DLD1 (cell line): ENCODE results near the gene KISS1.

Experiments used
- in situ Hi-C: cut with HindIII; loops from 2 replicates; pipeline ENCODE4 v1.10.0; 2017; ENCODE audit warnings: low sequenced_read_pairs

Gene KISS1

GRCh38 chr1:204194080-204194479, 2.2 kb downstream of the KISS1 start:
- in situ Hi-C loops, result no loop called here

- in situ Hi-C loops, result no loop called here
Observed at GRCh38 chr1:204192589-204193352, 3.5 kb downstream of the KISS1 start.

GRCh38 chr1:204192046-204192445, 4.2 kb downstream of the KISS1 start:
- in situ Hi-C loops, result no loop called here

- in situ Hi-C loops, result no loop called here
Observed at GRCh38 chr1:204191456-204191855, 4.8 kb downstream of the KISS1 start.

GRCh38 chr1:204190212-204191211, 5.8 kb downstream of the KISS1 start:
- in situ Hi-C loops, result no loop called here

GRCh38 chr1:204188959-204189639, 7.2 kb downstream of the KISS1 start:
- in situ Hi-C loops, result no loop called here

- in situ Hi-C loops, result no loop called here
Observed at GRCh38 chr1:204186597-204186996, 9.7 kb downstream of the KISS1 start.

- in situ Hi-C loops, result no loop called here
Observed at GRCh38 chr1:204181116-204181515, 15.2 kb downstream of the KISS1 start.

GRCh38 chr1:204180133-204180532, 16.2 kb downstream of the KISS1 start:
- in situ Hi-C loops, result no loop called here

- in situ Hi-C loops, result no loop called here
Observed at GRCh38 chr1:204178487-204179281, 17.6 kb downstream of the KISS1 start.

GRCh38 chr1:204177133-204177532, 19.2 kb downstream of the KISS1 start:
- in situ Hi-C loops, result no loop called here

- in situ Hi-C loops, result no loop called here
Observed at GRCh38 chr1:204176049-204176448, 20.2 kb downstream of the KISS1 start.

- in situ Hi-C loops, result loop anchor here (25.0 kb wide), 1 partner anchor 362 kb away; no protein-coding TSS in a partner anchor
Observed at GRCh38 chr1:204174958-204175357, 21.3 kb downstream of the KISS1 start.

- in situ Hi-C loops, result loop anchor here (25.0 kb wide), 1 partner anchor 365 kb away; no protein-coding TSS in a partner anchor
Observed at GRCh38 chr1:204172404-204173029, 23.8 kb downstream of the KISS1 start.

- in situ Hi-C loops, result loop anchor here (25.0 kb wide), 1 partner anchor 366 kb away; no protein-coding TSS in a partner anchor
Observed at GRCh38 chr1:204171751-204172178, 24.5 kb downstream of the KISS1 start.

- in situ Hi-C loops, result loop anchor here (25.0 kb wide), 1 partner anchor 367 kb away; no protein-coding TSS in a partner anchor
Observed at GRCh38 chr1:204170494-204171155, 25.7 kb downstream of the KISS1 start.

GRCh38 chr1:204169858-204170257, 26.4 kb downstream of the KISS1 start:
- in situ Hi-C loops, result loop anchor here (25.0 kb wide), 1 partner anchor 367 kb away; no protein-coding TSS in a partner anchor

GRCh38 chr1:204167730-204168129, 28.6 kb downstream of the KISS1 start:
- in situ Hi-C loops, result loop anchor here (25.0 kb wide), 1 partner anchor 370 kb away; no protein-coding TSS in a partner anchor

GRCh38 chr1:204166219-204166618, 30.1 kb downstream of the KISS1 start, which contains the start of gene REN:
TSS of gene REN (minus strand) at chr1:204166337. CDS start at chr1:204166293, 44 bp downstream.
- in situ Hi-C loops, result loop anchor here (25.0 kb wide), 1 partner anchor 371 kb away; no protein-coding TSS in a partner anchor
